ENCODE results near the gene QRFP. TPM values are rescaled to one million over a fixed set of nuclear protein-coding genes. Genes with fewer than 3 reads are reported as not detected.

Gene QRFP
- total RNA-seq, 1 donor from 2014 or later: not detected

GRCh38 chr9:130890870-130891687 lies 5.5 kb downstream of the QRFP start:
- no peak for DNase-seq (ENCODE audit: low spot score)

- no peak for DNase-seq (ENCODE audit: low spot score)
These were observed 6.5 kb downstream of the QRFP start for GRCh38 chr9:130890124-130890523.

DNA sequence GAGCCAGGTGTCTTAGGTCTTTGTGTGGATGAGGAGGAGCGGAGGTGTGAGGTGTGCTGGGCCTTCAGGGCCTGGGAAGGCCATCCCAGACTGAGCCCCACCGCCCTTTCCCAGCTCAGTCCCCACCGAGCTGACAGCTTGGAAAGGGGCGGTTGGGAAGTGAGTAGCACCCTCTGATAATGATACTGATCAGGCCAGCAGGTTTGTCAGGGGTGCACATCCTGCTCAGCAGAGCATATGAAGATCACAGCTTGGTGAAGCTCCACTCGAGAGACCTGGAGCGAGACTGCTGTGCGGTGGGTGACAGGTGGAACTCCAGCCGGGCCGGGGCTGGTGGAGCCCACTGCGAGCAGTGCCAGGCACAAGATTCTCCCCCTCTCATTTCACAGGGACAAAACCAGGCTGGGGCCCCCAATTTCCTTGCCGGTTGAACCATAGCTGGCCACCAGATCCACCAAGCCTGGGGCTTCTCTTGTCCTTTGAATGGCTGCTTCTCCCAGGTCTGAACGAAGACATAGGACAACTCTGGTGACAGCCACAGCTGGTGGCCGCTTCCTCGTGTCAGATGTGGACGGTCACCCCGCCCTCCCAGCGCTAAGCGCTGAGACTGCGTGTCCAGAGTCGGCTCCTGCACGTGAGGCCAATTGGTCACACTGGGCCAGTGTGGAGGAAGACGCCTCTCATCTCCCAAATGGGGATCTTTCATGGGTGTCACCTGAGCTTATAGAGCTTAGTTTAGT lies 8.3 kb downstream of the QRFP start:
- no peak for DNase-seq (ENCODE audit: low spot score)

DNA sequence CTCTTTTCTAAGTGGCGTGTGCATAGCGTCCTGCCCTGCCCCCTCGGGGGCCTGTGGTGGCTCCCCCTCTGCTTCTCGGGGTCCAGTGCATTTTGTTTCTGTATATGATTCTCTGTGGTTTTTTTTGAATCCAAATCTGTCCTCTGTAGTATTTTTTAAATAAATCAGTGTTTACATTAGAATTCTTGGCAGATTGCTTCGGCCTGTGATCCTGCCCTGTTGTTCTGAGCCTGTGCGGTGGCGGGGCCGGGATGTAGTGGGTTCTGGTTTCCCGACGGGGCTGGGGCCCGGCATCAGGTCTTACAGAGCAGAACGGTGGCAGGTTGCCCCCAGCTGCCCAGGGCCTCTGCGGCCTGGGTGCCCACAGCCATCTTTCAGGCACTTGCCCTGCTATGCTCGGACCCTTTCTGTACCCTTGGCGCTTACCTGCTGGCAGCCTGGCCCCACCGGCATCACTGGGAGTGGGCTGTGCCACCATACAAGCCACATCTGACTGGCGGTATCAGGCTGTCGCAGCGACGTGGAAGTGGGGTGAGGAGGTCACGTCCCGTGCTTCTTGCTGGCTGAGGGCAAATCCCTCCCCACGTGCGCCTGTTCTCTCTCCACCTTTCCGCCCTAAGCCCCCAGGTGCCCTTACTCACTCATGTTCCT lies 9.0 kb downstream of the QRFP start:
- no peak for DNase-seq (ENCODE audit: low spot score)

DNA sequence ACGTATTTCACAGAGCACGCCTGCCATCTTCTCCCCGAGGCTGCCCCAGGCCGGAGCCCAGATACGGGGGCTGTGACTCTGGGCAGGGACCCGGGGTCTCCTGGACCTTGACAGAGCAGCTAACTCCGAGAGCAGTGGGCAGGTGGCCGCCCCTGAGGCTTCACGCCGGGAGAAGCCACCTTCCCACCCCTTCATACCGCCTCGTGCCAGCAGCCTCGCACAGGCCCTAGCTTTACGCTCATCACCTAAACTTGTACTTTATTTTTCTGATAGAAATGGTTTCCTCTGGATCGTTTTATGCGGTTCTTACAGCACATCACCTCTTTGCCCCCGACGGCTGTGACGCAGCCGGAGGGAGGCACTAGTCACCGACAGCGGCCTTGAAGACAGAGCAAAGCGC lies 9.6 kb downstream of the QRFP start:
- no peak for DNase-seq (ENCODE audit: low spot score)

DNA sequence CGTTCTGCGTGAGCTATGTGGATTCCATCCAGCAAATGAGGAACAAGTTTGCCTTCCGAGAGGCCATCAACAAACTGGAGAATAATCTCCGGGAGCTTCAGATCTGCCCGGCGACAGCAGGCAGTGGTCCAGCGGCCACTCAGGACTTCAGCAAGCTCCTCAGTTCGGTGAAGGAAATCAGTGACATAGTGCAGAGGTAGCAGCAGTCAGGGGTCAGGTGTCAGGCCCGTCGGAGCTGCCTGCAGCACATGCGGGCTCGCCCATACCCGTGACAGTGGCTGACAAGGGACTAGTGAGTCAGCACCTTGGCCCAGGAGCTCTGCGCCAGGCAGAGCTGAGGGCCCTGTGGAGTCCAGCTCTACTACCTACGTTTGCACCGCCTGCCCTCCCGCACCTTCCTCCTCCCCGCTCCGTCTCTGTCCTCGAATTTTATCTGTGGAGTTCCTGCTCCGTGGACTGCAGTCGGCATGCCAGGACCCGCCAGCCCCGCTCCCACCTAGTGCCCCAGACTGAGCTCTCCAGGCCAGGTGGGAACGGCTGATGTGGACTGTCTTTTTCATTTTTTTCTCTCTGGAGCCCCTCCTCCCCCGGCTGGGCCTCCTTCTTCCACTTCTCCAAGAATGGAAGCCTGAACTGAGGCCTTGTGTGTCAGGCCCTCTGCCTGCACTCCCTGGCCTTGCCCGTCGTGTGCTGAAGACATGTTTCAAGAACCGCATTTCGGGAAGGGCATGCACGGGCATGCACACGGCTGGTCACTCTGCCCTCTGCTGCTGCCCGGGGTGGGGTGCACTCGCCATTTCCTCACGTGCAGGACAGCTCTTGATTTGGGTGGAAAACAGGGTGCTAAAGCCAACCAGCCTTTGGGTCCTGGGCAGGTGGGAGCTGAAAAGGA lies 10.9 kb downstream of the QRFP start:
- no peak for DNase-seq (ENCODE audit: low spot score)

DNA sequence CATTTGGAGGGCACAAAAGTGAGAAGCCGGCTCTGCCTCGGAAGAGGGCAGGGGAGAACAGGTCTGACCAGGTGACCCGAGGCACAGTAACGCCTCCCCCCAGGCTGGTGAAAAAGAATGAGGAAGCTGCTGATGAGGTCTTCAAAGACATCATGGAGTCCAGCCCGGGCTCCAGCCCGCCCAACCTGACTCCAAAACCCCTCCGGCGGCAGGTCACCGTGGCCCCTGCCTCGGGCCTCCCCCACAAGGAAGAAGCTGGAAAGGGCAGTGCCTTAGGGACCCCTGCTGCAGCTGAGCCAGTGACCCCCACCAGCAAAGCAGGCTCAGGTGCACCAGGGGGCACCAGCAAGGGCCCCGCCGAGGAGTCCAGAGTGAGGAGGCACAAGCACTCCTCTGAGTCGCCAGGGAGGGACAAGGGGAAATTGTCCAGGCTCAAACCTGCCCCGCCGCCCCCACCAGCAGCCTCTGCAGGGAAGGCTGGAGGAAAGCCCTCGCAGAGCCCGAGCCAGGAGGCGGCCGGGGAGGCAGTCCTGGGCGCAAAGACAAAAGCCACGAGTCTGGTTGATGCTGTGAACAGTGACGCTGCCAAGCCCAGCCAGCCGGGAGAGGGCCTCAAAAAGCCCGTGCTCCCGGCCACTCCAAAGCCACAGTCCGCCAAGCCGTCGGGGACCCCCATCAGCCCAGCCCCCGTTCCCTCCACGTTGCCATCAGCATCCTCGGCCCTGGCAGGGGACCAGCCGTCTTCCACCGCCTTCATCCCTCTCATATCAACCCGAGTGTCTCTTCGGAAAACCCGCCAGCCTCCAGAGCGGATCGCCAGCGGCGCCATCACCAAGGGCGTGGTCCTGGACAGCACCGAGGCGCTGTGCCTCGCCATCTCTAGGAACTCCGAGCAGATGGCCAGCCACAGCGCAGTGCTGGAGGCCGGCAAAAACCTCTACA lies 11.8 kb downstream of the QRFP start:
- no peak for DNase-seq (ENCODE audit: low spot score)

DNA sequence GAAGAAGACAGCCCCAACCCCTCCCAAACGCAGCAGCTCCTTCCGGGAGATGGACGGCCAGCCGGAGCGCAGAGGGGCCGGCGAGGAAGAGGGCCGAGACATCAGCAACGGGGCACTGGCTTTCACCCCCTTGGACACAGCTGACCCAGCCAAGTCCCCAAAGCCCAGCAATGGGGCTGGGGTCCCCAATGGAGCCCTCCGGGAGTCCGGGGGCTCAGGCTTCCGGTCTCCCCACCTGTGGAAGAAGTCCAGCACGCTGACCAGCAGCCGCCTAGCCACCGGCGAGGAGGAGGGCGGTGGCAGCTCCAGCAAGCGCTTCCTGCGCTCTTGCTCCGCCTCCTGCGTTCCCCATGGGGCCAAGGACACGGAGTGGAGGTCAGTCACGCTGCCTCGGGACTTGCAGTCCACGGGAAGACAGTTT lies 12.5 kb downstream of the QRFP start:
- no peak for DNase-seq (ENCODE audit: low spot score)

- DNase-seq (ENCODE audit: low spot score): no peak
These were observed 13.1 kb downstream of the QRFP start for GRCh38 chr9:130883479-130883878.

DNA sequence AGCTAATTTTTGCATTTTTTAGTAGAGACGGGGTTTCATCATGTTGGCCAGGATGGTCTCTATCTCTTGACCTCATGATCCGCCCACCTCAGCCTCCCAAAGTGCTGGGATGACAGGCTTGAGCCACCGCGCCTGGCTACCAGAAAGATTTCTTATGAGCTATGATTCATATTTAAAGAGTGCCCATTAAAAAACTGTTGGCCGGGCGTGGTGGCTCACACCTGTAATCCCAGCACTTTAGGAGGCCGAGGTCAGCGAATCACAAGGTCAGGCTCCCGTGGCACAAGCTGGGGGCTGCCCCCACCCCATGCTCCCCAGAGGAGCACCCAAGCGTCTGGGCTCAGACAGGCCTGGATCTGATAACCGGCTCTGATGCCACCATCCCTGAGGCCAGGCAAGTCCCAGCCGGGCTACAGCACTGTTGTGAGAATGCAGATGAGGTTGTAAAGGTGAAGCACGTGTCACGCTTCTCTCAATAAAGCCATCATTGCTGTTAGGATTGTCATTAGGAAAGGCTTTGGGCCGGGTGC lies 13.9 kb downstream of the QRFP start:
- no peak for DNase-seq (ENCODE audit: low spot score)

GRCh38 chr9:130881516-130881915 lies 15.1 kb downstream of the QRFP start:
- no peak for DNase-seq (ENCODE audit: low spot score)

DNA sequence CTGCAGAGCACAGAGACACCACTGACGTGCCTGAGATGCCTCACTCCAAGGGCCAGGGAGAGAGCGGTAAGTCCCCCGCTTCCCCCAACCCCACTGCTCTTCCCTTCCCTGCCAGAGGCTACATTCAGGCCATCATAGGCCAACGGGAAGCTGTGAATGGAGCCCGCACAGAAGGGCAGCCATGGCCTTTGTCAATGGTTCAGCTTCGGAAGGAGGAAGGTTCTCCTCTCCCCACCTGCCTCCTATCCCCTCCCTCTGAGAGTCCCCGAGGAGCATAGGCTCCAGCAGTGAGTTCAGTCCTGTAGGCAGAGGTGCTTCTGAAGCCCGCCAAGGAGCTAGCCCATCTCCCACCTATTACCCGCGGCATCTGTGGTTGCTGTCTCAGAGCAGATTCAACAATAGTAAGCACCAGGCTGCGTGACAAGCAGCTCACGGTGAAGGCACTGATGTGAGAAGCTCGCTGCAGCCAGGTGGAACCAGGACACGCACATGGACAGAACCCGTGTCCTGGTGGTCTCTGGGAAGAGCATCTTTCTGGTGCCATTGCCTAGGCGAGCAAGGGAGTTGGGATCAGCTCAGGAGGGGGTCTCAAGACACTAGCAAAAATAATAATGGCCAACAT lies 15.9 kb downstream of the QRFP start:
- DNase-seq (ENCODE audit: low spot score): no peak

GRCh38 chr9:130879863-130880411 lies 16.7 kb downstream of the QRFP start:
- no peak for DNase-seq (ENCODE audit: low spot score)

DNA sequence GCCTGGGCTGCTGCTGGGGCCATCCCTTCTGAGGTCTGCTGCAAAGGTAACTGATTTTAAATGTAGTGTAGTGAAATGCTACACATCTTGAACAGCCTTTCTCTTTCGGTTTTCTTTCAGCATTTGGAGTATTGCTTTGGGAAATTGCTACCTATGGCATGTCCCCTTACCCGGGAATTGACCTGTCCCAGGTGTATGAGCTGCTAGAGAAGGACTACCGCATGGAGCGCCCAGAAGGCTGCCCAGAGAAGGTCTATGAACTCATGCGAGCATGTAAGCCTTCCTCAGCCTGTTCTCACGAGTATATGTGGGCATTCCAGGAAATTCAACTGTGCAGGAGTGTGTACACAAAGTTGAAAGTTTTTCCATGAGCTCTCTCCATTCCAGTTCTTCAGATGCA lies 18.3 kb downstream of the QRFP start:
- no peak for DNase-seq (ENCODE audit: low spot score)

DNA sequence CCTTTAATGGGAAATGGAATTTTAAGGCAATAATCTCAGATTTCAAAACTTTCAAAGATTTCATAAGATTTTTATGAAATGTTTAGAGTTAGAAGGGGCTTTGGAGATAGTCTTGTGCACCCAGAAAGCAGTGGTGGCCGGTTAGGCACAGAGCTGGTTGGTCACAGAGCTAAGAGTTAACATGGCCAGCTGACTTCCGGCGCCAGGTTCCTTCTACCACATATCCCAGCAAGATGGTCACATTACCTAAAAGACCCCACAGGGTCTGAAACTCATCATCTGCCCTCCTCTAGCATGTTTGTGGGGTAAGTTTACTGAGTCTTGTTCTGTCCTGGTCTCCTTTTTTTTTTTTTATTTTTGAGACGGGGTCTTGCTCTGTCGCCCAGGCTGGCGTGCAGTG lies 19.3 kb downstream of the QRFP start:
- no peak for DNase-seq (ENCODE audit: low spot score)

GRCh38 chr9:130874783-130875182 lies 21.8 kb downstream of the QRFP start:
- no peak for DNase-seq (ENCODE audit: low spot score)

DNA sequence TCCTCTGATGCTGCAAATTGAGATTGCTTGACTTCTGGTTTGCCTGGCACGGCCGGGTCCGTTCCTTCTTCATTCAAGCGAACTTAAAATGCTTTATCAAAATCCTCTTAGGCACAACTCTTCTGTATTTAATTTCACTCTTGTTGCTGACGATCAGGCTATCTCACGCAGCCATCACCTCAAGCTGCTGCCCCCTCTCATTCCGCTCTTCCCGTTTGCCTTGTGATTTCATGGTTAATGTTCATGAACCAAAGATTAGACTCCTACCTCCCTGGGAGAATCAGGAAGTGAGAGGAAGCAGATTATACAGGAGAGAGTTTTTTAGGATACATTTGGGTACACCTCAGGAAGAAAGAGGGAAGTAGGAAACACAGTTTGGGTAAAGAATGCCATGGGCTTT lies 22.6 kb downstream of the QRFP start:
- DNase-seq (ENCODE audit: low spot score): no peak

DNA sequence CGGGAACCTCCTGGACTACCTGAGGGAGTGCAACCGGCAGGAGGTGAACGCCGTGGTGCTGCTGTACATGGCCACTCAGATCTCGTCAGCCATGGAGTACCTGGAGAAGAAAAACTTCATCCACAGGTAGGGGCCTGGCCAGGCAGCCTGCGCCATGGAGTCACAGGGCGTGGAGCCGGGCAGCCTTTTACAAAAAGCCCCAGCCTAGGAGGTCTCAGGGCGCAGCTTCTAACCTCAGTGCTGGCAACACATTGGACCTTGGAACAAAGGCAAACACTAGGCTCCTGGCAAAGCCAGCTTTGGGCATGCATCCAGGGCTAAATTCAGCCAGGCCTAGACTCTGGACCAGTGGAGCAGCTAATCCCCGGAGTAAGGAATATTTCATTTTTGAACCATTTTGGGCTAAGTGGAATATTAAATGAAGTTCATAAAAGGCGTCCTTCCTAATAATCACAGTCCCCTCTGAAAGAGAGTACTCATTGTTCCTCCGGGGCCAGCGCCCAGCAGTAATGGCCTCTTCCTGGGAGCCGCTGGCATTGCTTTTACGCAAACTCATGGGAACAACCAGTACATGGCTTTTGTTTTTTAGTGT lies 23.6 kb downstream of the QRFP start:
- DNase-seq (ENCODE audit: low spot score): no peak

- DNase-seq (ENCODE audit: low spot score): no peak
These were observed 24.1 kb downstream of the QRFP start for GRCh38 chr9:130872508-130872907.

Data from ureter (tissue), 1 donor.